Neural cell (in vitro differentiated cells): ENCODE data around the gene FMN2. TPM values are rescaled to one million over a fixed set of nuclear protein-coding genes. Genes with fewer than 3 reads are reported as not detected.

ENCODE experiments used
- H2AFZ ChIP-seq: fragments of 200-600, 300-800 bp; sonication (generic), shearing (Covaris generic); 2 replicates; pipeline ENCODE4 v1.6.0; 2014; ENCODE audit warnings: low read depth, mild to moderate bottlenecking, antibody characterized with exemption, low read length, moderate library complexity
- H3F3A ChIP-seq: fragments of 200-600 bp; shearing (Covaris generic); 2 replicates; pipeline ENCODE4 v1.6.1; 2016; ENCODE audit warnings: mild to moderate bottlenecking, moderate library complexity, mixed read lengths, antibody characterized with exemption, low read length; ENCODE audit not compliant: insufficient read depth, poor library complexity, severe bottlenecking
- H3K27ac ChIP-seq: fragments of 200-600, 300-800 bp; sonication (generic), shearing (Covaris generic); 2 replicates; pipeline ENCODE4 v1.5.1; 2014; ENCODE audit warnings: mild to moderate bottlenecking, low read length, moderate library complexity
- H3K27me3 ChIP-seq: fragments of 300-800, 200-600 bp; sonication (generic), shearing (Covaris generic); 2 replicates; pipeline ENCODE4 v1.6.0; 2014; ENCODE audit warnings: mild to moderate bottlenecking, low read depth, low read length, moderate library complexity; ENCODE audit not compliant: insufficient read depth
- H3K36me3 ChIP-seq: fragments of 300-800, 200-600 bp; sonication (generic), shearing (Covaris generic); 2 replicates; pipeline ENCODE4 v1.5.1; 2014; ENCODE audit warnings: mild to moderate bottlenecking, antibody characterized with exemption, low read length, moderate library complexity; ENCODE audit not compliant: insufficient read depth
- H3K4me2 ChIP-seq: fragments of 300-800, 200-600 bp; sonication (generic), shearing (Covaris generic); 2 replicates; pipeline ENCODE4 v1.6.0; 2014; ENCODE audit warnings: mild to moderate bottlenecking, low read length
- H3K4me3 ChIP-seq: fragments of 300-800, 200-600 bp; sonication (generic), shearing (Covaris generic); 2 replicates; pipeline ENCODE4 v1.5.1; 2014; ENCODE audit warnings: mild to moderate bottlenecking, low read length, moderate library complexity
- H3K79me2 ChIP-seq: fragments of 200-600 bp; shearing (Covaris generic); replicated peaks from 2 replicates; pipeline ENCODE4 v1.6.0; 2014; ENCODE audit warnings: mild to moderate bottlenecking, low read length, moderate library complexity; ENCODE audit not compliant: insufficient read depth
- H3K9ac ChIP-seq: fragments of 300-800, 200-600 bp; sonication (generic), shearing (Covaris generic); 2 replicates; pipeline ENCODE4 v1.6.1; 2016; ENCODE audit warnings: mild to moderate bottlenecking, low read length, mixed read lengths
- H3K9me2 ChIP-seq: fragments of 200-600 bp; shearing (Covaris generic); 2 replicates; pipeline ENCODE4 v1.6.1; 2016; ENCODE audit warnings: mild to moderate bottlenecking, low read length, mixed read lengths; ENCODE audit not compliant: insufficient read depth
- H3K9me3 ChIP-seq: fragments of 200-600, 300-800 bp; sonication (generic), shearing (Covaris generic); 2 replicates; pipeline ENCODE4 v1.6.1; 2016; ENCODE audit warnings: mild to moderate bottlenecking, mixed run types, low read length, moderate library complexity, mixed read lengths
- H4K20me1 ChIP-seq: fragments of 200-600 bp; shearing (Covaris generic); 2 replicates; pipeline ENCODE4 v1.6.1; 2016; ENCODE audit warnings: mild to moderate bottlenecking, mixed run types; ENCODE audit not compliant: insufficient read depth
- CTCF ChIP-seq: fragments of 450-650 bp; IDR thresholded peaks from 2 replicates; pipeline ENCODE4 v1.5.1; 2014; ENCODE audit warnings: antibody characterized with exemption, mild to moderate bottlenecking, moderate library complexity; ENCODE audit not compliant: poor library complexity, severe bottlenecking
- EP300 ChIP-seq: fragments of 450-650 bp; conservative IDR thresholded peaks from 2 replicates; pipeline ENCODE4 v1.6.1; 2014; ENCODE audit warnings: antibody characterized with exemption, mild to moderate bottlenecking, moderate library complexity; ENCODE audit not compliant: poor library complexity, severe bottlenecking
- EZH2 ChIP-seq: fragments of 200-600, 300-800 bp; shearing (Covaris generic), sonication (generic); IDR thresholded peaks from 2 replicates; pipeline ENCODE4 v1.6.1; 2014; ENCODE audit warnings: antibody characterized with exemption, low read length, borderline replicate concordance, mild to moderate bottlenecking; ENCODE audit not compliant: insufficient read depth, poor library complexity, severe bottlenecking
- MXI1 ChIP-seq: fragments of 450-650 bp; conservative IDR thresholded peaks from 2 replicates; pipeline ENCODE4 v1.6.1; 2014; ENCODE audit warnings: antibody characterized with exemption, mild to moderate bottlenecking; ENCODE audit not compliant: poor library complexity, severe bottlenecking
- POLR2AphosphoS5 ChIP-seq: IDR thresholded peaks from 2 replicates; pipeline ENCODE4 v1.6.1; 2012
- RAD21 ChIP-seq: fragments of 450-650 bp; conservative IDR thresholded peaks from 2 replicates; pipeline ENCODE4 v1.6.1; 2014; ENCODE audit warnings: antibody characterized with exemption, mild to moderate bottlenecking, moderate library complexity
- REST ChIP-seq: IDR thresholded peaks from 2 replicates; pipeline ENCODE4 v1.6.1; 2012; ENCODE audit warnings: borderline replicate concordance
- SMC3 ChIP-seq: fragments of 450-650 bp; conservative IDR thresholded peaks from 2 replicates; pipeline ENCODE4 v1.6.1; 2014; ENCODE audit warnings: antibody characterized with exemption, mild to moderate bottlenecking, moderate library complexity; ENCODE audit not compliant: poor library complexity
- TAF1 ChIP-seq: IDR thresholded peaks from 2 replicates; pipeline ENCODE4 v1.6.1; 2012; ENCODE audit warnings: low read depth
- polyA plus RNA-seq: library from polyadenylated mRNA; depleted of rRNA; stranded (reverse); fragments of >200 nt; gene quantifications from 2 replicates; pipeline ENCODE4 v1.2.3, GENCODE V29; 2014

FMN2 gene
- polyA plus RNA-seq, 1 donor from 2014 or later, result 23.9 TPM

GRCh38 chr1:240467895-240468294, 376.2 kb downstream of the FMN2 start:
- TF ChIP-seq MXI1 (no peak), TAF1 (no peak), RAD21 (no peak), CTCF (no peak), SMC3 (no peak), EP300 (no peak), EZH2 (no peak), REST (no peak)
- Histone ChIP-seq H3K4me2 (no peak overlapping the region), H3K79me2 (no peaks in the 10 kb centered on the region), H3K27ac (no peak overlapping the region), H3K9me2 (no peaks in the 10 kb centered on the region), H4K20me1 (no peaks in the 10 kb centered on the region), H3K4me3 (no peak overlapping the region), H3K36me3 (no peaks in the 10 kb centered on the region), H3K9me3 (no peaks in the 10 kb centered on the region), H2AFZ (no peak overlapping the region), H3K9ac (no peak overlapping the region), H3F3A (no peaks in the 10 kb centered on the region), H3K27me3 (no peaks in the 10 kb centered on the region)

GRCh38 chr1:240468656-240469055, 377.0 kb downstream of the FMN2 start:
- H3K4me2 ChIP-seq, result no peak overlapping the region

More at GRCh38 chr1:240468656-240469055, 377.0 kb downstream of the FMN2 start:
- Histone ChIP-seq H3K9me3 (no peaks in the 10 kb centered on the region), H3K9ac (no peak overlapping the region), H3F3A (no peaks in the 10 kb centered on the region), H4K20me1 (no peaks in the 10 kb centered on the region), H3K9me2 (no peaks in the 10 kb centered on the region), H3K27me3 (no peaks in the 10 kb centered on the region), H3K79me2 (no peaks in the 10 kb centered on the region), H3K27ac (no peak overlapping the region), H3K4me3 (no peak overlapping the region), H3K36me3 (no peaks in the 10 kb centered on the region), H2AFZ (no peak overlapping the region)
- TF ChIP-seq REST (no peak), TAF1 (no peak), EP300 (no peak), EZH2 (no peak), SMC3 (no peak), POLR2AphosphoS5 (no peak)
